GM18868 (cell line): Measurements from ENCODE around the gene RALA.

Experiments
- ATAC-seq: cut with Tn5 transposase; IDR thresholded peaks from one replicate; pipeline ENCODE4 v1.9.1; 2021; ENCODE audit warnings: mild to moderate bottlenecking, moderate library complexity; ENCODE audit not compliant: unreplicated experiment

RALA gene

DNA sequence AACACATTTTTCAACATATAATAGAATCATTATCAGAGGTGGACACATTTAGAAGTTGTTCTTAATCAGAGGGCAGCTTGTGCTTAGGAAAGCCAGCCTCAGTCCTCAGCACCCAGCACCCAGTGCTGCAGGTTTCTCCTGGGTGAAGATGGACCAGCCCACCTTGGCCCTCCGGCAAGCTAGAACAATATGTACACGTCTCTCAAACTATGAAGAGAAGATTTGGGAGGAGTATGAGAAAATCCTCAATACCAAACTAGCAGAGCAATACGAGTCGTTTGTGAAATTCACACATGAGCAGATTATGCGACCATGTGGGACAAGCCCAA, 13.5 kb upstream of the RALA start:
- no peak for ATAC-seq

DNA sequence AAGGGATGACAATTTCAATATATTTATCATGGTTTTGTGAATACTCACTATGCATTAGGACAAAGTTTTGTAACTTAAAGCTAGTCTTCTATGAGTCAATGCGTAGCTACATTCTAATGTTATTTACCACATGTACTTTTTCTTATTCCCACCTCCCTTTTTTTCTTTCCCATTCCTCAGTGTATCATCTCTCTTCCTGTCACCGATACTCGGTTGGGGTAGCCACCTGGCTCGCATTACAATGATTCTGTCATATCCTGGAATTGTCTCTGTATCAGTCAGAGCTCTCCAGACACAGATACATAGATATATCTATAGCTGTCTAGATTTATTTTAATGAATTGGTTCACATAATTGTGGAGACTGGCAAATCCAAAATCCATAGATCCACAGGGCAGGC, 9.8 kb upstream of the RALA start:
- ATAC-seq = no peak

DNA sequence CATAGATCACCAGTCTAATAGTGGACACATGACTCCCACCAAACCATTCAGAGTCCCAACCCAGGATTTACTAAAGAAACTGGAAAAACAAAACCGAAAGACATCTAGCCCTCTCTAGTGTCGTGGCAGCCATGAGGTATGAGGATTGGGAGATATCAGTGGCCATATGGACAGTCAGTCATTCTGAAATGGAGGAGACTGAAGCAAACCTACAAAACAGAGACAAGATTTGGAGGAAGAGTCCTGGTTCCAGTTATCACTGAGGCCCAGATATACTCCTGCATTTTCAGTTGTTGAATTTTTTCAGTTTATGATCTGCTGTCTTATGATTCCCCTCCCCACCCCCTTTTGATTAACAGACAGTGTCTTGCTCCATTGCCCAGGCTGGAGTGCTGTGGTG, 9.1 kb upstream of the RALA start:
- ATAC-seq = no peak

DNA sequence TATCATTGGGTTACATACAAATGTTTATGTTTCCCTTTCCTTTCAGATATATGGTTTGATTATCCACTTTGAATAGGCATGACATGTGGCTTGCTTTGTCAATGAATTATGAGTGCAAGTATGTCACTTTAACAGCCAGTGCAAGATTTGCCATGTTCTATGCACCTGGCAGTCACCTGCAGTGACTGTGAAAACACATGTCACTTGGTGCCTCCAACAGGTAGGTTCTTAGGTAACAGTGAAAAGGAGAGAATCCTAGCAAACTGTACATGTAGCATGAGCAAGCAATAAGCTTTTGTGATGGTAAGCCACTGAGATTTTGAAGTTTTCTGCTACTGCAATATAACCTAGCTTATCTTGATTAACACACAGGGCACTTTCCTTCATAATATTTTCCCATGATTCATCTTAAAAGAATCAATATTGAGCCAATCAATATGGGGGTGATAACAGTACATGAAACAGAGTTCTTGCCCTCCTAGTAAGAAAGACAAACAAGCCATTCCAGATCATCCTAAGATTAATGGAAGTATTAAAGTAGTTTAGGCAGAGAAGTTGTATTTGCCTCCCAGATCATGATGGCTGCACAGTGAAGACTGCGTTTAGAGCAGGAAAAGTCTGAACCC, 7.9 kb upstream of the RALA start:
- no peak for ATAC-seq

DNA sequence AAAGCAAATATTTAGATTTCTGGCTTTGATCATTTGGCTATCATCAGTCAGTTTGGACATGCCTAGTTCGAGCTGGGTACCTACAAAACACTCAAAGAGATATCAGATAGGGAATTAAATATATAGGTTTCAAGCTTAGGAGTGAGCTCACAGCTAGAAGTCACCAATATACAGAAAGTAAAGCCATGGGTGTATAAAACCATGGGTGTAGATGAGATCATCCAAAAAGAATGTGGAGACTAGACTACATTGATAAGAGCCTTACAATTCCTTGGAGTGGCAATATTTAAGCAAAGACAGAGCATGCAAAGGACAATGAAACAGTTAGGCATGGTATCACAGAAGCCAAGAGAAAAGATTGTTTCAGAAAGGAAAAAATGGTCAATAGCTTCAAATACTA, 7.2 kb upstream of the RALA start:
- no peak for ATAC-seq

DNA sequence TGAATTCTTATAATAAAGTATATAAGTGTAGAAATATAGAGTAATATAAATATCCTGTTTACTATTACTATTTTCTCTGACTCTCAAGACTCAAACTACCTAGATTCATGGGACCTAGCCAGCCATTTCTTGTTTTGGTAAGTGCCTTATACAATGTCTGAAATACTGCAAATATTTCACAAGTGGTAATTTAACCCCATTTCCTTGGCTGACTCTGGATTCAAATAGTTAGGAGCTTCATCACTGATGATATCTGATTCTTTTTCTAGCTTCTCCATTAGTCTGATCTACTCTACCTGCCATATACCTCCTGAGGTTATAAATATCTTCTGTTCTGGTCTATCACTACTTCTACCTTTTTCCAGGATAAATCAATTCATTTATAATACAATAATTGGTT, 6.4 kb upstream of the RALA start:
- ATAC-seq = no peak

DNA sequence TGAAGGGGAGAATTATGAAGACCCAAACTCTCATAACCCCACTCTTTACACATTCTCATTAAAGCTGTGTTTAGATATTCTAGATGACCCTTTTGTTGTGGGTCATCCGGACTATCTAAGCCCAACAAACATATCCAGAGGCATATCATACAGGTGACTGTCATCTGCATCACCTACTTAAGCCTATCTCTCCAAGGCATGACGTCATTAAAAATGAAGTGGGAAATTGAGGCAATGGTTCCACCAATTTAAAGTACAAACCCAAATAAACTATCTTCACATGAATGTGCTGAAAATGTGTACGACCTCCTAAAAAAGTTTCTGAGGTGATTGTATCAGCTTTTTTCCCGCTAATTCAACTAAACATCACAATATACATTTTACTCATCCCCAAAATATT, 4.5 kb upstream of the RALA start:
- no peak for ATAC-seq

DNA sequence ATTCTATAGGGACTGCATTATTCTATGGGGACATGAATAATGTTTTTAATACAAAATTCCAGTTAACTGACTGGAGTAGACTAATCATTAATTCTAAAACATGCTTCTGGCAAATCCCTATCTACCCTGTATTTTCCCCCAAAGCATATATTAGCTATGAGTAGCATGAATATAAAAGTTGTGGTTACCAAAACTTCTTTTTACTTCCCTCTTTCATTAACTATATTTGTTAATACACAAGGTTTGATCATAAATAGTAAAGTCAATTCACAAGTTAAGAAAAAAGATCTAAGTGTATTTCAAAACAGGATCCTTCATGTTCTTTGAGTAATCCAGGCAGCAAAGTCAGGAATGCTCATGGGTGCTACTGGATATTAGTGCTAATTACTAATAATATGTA, 2.9 kb upstream of the RALA start:
- no peak for ATAC-seq

DNA sequence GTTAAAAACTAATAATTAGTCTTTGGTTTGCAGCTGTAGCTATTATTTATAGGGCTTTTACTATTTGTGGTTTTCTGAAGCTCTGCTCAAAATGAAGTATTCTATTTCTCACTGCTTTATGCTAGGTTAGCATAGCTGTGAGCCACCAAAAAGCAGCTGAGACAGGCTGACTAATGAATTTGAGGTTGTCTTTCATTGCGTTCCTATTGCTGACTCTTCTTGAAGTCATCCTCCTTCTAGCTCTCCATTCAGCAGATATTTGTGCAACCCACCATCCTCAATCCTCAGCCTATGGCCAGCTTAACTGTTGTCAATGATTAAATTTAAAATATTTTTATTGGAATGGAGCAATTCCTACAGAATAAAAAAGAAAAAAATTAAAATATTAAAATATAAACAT, 2.1 kb upstream of the RALA start:
- ATAC-seq = no peak

DNA sequence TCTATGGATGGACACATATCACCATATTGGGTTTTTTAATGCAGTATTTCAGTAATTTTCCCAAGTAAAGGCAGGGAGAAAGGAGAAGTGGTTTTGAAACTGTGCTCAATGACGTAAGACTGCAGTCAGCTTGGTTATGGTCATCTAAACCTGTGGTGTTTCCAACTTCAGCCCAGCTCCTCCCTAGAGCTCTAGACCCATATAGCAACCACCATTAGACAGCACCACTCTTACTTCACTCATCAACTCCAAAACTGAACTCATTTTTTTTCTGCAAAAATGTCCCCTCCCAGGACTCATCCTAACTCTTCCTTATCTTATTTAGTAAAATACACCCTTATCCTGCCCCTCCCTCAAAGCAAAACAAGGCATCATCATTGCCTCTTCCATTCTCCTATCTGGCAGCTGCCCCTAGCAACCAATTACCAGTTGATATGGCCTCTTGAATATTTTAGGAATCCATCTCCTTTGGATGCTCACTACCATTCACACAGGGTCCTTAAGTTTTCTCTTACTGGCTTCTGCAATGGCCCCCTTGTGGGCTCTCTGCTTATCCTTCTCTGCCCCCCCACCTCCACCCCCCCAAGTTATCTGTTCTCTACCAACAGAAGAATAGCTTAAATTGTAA, 1.5 kb upstream of the RALA start:
- peak; percentile 32 for ATAC-seq

DNA sequence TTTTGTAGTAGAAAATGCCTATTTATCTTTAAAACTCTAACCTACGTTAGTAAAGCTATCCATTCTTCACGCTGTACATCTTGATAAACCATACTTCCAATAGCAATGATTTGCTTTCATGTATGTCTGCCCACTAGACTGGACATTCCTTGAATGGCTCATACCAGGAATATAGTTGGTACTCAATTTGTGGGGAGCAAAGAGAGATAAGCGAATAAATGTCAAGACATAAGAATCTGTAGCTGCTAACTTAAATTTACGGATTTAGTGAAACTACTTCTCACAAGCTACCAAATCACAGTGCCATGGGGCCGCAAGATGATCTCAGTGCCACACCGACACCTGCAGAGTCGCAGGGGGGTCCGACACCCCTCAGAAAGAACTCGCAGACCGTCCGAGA, 763 bp upstream of the RALA start:
- no peak for ATAC-seq

DNA sequence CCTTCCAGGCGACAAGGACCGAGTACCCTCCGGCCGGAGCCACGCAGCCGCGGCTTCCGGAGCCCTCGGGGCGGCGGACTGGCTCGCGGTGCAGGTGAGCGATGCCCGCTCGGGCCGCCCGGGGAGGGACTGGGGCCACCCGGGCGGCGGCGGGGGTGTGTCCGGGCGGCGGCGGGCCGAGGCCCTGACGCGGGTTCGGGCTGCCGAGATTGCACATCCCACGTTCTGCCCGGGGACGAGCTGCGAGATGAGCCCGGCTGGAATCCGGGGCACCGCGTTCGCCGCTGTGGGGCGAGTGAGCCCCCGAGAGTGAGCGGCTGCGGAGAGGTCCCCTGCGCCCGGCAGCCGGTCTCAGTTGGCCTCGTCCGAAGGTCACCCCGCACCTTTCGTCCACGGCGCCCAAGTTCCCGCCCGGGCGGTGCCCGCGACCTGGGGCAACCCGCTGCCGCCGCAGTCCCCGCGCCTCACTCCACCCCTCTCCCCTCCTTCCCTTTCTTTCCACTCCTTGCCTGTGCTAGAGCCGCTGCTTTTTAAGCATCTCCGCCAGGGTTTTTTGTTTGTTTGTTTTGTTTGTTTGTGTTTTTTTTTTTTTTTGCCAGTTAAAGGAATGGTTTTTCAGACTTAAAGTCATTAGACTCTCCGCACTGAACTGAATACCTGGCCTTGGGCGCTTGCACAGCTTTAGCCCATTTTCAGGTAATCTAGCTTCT, 515 bp downstream of the RALA start:
- ATAC-seq = peak; percentile 37

DNA sequence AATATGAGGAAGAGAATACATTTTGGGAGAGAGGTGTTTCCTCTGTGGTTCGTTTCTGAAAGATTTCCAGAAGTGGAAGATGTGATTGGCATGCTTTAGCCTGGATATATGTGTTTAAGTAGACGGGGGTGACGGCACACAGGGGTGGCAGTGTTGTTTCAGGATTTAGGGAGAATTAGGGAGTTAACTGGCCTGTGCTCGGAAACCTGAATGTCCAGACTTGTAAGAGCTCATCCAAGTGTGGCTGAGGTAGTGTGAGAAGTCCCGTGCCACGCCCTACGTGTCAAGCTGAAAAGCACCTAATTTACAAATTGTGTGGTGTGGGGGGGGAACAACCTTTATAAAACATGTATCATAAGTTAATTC, 1.1 kb downstream of the RALA start:
- ATAC-seq = peak; percentile 20

DNA sequence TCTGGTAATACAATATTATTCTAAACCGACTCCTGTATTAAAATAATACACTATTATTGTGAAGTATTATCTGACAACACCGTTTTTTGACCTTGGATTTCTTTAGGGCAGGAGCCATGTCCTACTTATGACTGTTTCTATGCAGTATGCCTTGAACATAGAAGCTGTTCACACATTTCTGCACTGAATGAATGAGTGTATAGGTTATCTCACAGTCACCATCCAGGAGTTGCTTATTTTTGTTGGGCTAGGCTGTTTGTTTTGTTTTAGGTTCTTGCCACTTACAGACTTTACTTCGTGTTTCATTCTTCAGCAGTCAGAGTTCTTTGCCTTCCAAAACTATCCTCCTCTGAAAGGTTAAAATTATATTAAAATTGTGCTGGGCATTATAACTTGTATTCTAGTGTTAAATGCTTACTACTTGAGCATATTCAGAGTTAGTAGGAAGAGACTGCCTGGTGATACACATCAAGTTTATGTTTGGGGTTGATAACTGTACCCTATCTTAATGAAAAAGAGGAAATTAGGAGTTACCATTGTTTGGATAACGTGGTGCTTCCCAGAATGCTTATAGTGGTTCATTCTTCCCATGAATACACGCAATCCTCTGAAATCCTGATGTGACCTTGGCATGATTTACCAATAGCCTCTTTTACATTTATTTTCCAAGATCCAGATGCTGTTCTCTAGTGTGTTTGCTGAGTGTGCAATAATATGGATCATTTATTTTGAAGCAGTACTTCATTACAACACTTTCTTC, 1.7 kb downstream of the RALA start:
- no peak for ATAC-seq

DNA sequence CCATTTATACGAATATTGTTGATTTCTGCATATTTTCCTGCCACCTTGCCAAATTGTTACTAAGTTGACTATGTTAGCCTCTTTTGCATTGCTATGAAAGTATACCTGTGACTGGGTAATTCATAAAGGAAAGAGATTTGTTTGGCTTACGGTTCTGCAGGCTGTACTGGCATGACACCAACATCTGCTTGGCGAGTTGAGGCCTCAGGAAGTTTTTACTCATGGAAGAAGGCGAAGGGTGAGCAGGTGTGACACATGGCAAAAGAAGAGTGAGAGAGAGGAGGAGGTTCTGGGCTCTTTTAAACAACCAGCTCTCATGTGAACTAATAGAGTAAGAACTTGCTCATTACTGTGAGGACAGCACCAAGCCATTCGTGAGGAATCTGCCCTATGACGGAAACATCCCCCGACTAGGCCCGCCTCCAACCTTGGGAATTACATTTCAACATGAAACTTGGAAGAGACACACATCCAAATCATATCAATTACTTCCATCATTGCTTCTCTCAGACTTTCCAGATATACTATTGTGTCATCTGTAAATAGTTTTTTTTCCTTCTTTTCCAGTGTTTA, 8.4 kb downstream of the RALA start:
- no peak for ATAC-seq

DNA sequence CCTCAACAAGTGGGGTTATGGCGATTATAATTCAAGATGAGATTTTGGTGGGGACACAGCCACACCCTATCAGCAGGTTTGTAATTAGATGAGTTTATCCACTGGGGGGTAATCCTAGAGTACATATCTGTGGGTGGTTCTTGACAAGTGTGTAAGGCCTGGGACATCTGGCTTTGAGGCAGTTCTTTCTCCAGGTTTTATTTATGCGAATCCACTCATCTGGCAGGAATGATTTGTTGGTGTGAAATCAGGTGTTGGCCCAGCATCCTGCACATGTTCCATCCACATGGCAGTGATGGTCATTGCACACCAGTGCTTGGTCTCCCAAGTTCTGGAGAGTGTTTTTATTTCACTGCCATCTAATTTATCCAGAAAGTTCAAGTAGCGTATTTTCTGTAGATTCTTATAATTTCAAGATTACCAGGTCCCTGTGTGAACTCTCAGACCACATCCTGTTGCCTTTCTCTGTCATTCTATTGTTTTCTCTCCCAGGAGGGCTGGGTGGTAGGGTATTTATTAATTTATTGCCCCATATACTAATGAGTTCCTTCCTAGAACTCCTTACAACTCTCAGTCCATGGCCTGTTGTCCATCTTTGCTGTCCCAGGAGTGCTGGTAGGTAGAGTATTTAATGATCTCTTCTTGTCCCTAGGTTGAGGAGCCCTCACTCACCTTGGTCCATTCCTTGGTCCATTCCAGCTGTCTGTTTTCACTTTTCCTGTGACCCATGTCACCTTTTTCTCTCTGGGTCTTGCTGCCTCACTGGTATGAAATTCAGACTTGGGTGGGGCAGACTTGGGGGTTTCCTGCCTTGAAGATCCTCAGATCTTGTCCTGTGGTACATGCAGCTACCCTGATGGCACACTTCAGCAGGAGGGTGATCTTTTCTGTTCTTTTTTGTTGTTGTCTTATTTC, 10.4 kb downstream of the RALA start:
- peak; percentile 54 for ATAC-seq

DNA sequence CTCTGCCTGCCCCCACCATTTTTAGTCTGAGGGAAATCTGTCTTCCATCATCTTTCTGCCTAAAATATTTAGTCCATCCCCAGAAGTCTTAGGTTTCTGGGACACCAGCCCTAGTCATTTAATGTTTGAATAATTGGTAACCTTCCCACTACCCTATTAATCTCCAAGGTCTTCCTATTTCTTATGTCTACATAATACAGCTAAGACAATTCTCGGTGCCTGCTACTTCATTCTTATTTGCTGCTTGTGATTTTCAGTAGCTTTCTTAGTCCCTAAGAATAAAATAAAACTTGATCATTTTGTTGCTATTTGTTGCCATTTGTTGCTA, 11.1 kb downstream of the RALA start:
- ATAC-seq = no peak

DNA sequence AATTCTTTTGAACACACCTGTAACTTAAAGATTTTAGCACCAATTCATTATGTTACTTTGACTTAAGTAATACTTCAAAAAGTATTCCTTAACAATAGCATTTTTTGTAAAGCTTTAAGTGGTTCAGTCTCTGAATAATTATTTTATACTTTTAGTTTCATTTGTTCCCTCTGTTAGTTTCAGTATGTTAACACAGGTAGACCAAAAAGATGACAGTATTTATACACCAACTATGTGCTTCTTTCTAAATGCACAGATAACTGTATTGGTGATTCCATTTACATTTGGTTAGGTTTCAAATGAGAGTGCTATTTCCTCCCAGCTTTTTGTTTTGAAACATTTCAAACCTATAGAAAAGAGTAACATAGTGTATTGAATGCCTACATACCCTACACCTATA, 14.0 kb downstream of the RALA start:
- ATAC-seq = peak; percentile 57

DNA sequence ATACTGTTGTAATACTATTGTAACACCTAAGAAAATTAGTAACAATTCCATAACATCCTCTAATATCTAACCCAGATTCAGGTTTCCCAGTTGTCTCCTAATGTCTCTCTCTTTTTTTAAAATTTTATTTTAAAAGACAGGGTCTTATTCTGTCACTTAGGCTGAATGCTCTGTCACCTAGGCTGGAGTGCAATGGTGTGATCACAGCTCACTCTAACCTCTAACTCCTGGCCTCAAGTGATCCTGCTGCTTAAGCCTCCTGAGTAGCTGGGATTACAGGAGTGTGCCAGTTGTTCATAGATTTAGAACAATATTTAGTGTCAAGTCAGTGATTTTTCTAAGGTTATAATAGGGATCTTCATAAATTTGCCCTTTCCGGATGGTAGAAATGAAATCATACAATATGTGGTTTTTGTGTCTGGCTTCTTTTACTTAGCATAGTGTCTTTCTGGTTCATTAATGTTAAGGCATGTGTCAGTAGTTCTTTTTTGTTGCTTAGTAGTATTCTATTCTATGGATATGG, 14.7 kb downstream of the RALA start:
- no peak for ATAC-seq

DNA sequence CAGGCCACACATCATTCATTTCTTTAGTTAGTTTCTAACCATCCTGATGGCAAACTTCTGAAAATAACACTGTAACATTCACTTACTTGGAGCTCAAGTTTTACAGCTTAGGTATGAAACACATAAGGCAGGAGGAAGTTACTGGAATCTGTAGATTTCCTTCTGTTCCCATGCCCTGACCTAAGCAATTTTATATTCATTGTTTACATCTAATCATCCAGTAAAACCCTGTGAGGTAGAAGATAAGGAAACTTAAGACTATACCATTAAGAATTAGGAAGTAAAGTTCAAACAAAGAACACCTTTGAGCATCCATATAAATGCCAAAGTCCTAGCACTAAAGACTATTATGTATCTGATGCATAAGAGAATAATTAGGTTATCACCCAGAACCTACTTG, 19.5 kb downstream of the RALA start:
- no peak for ATAC-seq

DNA sequence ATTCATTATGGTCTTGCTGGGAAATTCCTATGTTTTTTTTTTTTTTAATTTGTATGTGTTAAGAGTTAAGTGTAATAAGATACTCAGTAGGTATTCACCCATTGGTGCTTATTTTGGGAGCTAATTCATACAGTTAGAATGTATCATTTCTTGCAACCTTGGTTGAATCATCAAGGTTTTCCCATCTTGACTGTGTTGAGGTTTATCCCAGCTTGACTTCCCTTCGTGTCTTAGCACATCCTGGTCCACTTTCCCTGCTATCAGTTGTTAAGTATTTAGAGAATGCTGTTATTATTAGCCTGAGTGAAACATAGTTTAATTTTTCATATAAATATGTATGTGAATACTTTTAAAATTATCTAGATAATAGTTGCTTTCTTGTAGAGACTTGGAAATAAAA, 20.8 kb downstream of the RALA start:
- no peak for ATAC-seq
